GM18870 (cell line): ENCODE results near the gene SLC39A3.
A peak's percentile ranks its signal among the peaks of the same experiment; 100 is the strongest.

Experiments
- ATAC-seq: cut with Tn5 transposase; IDR thresholded peaks from one replicate; pipeline ENCODE4 v1.9.1; 2021; ENCODE audit warnings: moderate library complexity; ENCODE audit not compliant: unreplicated experiment

The SLC39A3 gene, protein sequence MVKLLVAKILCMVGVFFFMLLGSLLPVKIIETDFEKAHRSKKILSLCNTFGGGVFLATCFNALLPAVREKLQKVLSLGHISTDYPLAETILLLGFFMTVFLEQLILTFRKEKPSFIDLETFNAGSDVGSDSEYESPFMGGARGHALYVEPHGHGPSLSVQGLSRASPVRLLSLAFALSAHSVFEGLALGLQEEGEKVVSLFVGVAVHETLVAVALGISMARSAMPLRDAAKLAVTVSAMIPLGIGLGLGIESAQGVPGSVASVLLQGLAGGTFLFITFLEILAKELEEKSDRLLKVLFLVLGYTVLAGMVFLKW

DNA sequence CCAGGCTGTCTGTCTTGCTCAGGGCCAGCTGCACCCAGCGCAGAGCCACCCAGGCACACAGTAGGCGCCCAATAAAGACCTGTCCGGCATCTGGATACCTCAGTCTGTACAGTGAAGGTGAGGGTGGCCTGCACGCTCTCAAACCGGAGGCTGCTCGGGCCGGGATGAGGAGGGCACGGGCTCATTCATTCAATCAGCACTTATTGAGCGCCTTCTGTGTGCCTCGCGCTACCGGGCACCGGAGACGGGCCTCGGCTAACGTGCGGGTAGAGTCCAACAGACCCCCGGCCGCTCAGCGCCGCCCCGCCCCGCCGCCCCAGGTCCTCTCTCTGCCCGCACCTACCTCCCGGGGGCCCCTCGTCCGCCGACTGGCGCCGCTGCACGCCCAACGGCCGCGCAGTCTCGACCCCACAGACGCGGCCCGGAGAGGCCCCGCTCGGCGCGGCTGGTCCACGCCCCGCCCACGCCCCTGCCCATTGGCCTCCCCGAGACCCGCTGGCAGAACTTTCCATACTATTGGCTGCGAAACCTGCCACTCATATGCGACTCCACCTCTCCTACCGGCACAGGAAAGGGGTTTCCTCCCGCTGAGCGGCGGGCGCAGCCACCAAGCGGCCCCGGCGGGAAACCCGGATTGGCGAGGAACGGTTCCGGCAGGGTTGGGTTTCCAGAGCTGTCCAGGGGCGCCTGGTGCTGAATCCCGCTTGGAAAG is at the start of gene SLC39A3:
Gene SLC39A3, minus strand, starts transcription at position 416 of the 712 bp plus-strand sequence. CDS start 2,760 bp downstream, outside the sequence.
- peak; percentile 89 for ATAC-seq

DNA sequence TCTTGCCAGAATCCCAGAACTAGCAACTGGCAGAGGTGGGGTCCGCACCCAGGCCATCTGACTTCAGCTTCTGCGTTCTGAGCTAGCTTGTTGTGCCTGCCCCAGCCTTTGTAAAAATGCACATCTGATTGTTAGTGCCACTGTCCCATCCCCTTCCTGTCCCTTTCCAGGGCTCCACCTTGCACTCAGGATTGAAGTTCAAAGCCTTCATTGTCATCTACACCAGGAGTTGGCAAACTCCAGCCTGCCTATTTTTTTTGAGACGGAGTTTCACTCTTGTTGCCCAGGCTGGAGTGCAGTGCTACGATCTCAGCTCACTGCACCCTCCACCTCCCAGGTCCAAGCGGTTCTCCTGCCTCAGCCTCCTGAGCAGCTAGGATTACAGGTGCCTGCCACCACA is 48.4 kb upstream of the SLC39A3 start:
- no peak for ATAC-seq

DNA sequence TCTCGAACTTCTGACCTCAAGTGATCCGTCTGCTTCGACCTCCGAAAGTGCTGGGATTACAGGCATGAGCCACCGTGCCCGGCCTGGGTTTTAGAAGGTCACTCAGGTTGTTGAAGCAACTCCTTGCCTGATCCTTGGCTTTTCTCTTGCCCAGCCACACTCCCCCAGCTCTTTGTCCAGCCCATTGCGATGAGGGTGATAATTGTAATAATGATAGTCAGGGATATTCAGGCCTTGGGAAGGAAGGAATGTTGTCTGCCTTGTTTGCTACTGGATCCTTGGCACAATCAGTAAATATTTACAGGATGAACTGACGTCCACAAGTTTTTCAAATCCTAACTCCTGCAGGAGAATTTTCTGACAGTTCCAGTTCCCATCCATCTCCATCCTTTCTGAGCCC is 47.3 kb upstream of the SLC39A3 start:
- ATAC-seq, result no peak

DNA sequence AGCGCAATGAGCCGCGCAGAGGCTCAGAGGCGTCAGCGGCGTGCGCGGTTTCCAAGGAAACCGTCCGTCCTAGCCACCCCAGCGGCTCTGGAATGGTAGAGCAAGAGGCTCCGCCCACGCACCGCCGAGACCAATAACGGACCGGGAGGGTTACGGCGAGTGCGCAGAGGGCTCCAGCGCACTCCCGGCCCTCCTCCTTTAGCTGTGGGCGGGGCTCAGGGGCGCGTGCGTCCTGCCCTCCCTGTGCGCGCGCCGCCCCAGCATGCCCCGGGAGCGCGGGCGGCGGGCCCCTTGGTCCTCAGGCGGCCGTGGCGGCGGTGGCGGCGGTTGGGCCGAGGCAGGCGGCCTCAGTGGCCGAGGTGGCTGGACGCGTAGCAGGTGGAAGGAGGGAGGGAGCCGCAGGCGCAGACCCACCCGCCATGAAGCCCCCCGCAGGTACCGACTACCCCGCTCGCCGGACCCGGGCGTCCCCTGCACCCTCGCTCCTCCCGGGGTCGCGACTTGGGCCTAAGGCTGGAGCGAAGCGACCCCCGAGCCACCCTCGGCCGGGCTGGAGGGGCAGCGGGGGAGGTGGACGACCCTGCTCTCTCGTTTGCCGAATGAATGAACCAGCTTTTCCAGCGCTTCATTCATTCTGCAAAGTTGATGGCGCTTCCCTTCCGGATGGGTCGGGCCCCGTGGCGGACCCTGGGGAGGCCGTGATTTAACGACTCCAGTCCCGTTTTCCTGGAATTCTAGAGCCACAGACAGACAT is 45.6 kb upstream of the SLC39A3 start, which contains the start of gene THOP1:
Gene THOP1, plus strand, starts transcription at position 260 of the 754 bp plus-strand sequence. Its CDS starts 160 bp downstream, at position 420.
- peak; percentile 43 for ATAC-seq

DNA sequence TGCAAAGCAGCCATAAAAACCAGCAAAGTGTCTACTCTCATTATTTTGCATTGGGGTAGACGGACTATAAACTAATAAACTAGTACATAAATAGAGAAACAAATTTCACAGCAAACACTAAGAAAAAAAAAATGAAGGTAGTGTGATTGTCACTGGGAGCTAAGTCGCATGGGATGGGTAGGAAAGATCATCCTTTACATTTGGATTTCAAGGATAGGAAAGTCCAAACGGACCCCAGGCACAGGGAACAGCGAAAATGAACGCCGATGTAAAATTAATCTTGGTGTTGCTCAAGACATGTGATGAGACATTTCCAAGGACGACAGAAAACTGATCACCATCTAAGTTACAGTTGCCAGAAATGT is 43.9 kb upstream of the SLC39A3 start:
- no peak for ATAC-seq

DNA sequence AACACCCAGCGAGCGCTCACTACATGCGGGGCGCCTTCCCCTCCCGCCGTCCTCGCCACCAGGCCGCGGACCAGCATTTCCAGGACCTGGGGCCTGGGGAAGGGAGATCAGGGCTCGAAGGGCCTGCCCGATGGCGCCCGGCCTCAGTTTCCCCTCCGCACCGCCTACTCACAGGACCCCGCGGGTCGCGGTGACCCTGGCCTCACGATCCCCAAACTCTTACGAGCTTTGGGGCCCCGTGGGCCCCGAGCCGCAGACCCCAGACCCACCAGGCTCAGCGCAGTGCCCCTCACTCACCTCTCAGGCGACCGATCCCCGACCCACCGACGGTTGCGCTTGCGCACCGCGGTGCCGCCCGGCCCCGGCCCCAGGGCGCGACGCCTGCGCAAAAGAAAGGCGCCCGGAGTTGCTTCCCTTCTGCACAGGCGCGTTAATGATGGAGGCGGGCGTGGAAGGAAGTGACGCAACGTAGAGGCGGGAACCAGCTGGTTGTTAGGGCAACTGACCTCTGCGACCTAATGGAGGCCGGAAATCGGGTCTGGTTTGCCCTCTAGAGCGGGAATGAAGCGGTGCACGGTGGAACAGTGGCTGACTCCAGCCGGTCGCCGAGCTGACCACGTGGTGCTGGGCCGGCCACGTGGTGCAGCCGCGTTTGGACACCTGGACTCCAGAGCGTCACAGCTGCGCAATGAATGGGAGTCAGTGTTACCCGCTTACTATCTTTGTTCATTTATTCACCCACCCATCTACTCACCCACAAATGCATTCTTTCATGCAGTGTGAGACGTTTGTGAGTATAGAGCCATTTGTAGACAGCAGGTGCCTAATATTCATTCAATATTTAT is 43.3 kb upstream of the SLC39A3 start, which contains the start of gene SGTA:
Gene SGTA, minus strand, starts transcription at position 338 of the 845 bp plus-strand sequence. CDS start 14,205 bp downstream, outside the sequence.
- ATAC-seq, result peak; percentile 62

DNA sequence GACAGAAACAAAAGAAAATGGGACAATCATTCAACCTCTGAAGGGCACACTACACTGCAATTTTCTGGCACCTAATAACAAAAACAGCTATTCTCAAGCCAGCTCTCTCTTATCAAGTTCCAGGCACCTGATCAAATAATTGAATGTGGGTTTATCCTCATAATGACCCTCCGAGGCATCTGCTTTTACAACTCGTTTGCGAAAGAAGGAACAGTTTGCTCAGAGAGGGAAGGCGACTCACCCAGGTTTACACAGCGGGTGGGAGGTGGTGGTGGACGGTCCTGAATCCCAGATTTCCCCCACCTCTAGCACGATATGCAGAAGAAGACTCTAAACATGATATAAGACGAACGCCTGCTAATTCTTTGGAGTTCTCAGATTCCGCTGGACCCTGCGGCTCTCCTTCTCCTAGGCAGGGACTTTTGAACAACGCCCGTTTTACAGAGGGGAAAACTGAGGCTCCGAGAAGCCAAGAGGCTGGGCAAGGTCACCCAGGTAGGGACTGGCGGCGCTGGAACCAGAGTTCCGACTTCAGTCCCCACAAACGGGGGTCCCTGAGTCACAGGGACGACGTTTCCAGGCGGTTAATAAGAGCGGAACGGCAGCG is 42.6 kb upstream of the SLC39A3 start:
- ATAC-seq, result no peak

DNA sequence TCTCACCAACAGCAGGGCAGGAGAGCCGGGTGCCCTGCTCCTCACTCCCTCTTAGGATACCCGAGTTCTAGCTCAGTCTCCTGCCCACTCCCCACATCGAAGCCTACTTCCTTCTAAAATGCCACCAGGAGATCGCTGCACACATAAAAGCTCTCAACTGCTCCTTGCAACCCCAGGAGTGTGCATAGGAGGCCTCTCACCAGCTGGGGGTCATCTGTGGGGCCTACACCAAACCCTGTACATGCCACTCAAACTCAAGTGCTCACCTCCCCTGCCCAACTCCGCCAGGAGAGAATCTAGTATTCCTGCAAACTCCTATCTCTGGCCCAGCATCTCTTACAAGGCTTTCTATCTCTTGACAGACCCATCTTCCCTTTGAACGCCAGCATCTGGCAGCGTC is 40.5 kb upstream of the SLC39A3 start:
- ATAC-seq, result no peak

DNA sequence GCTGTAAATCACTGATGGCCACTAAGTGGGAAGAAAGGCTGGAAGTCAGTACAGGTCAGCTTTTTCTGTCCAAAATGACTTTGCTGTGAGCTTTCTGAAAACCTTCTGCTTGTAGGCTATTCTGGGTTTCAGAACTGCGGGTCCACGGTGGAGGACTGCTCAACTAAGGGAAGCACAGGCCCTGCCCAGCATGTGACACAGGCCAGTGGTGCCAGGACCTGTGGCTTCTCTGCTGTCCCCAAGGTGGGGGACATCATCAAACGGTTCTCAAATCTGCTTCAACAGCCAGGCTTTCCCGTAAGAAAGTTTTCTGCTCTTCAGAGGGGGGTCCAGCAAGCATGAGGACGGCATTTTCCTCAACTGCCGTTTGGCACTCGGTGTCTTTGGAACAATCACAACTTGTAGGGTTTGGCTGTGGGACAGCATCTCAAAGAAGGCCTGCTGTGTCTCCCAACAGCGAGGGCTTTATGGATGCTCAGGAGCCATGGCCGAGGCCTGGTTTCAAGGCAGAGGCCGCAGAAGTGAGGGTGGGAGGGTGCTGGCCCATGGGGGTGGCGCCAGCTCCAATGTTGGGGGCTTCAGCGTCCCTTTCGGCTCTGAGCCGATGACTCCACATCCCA is 39.4 kb upstream of the SLC39A3 start:
- no peak for ATAC-seq

DNA sequence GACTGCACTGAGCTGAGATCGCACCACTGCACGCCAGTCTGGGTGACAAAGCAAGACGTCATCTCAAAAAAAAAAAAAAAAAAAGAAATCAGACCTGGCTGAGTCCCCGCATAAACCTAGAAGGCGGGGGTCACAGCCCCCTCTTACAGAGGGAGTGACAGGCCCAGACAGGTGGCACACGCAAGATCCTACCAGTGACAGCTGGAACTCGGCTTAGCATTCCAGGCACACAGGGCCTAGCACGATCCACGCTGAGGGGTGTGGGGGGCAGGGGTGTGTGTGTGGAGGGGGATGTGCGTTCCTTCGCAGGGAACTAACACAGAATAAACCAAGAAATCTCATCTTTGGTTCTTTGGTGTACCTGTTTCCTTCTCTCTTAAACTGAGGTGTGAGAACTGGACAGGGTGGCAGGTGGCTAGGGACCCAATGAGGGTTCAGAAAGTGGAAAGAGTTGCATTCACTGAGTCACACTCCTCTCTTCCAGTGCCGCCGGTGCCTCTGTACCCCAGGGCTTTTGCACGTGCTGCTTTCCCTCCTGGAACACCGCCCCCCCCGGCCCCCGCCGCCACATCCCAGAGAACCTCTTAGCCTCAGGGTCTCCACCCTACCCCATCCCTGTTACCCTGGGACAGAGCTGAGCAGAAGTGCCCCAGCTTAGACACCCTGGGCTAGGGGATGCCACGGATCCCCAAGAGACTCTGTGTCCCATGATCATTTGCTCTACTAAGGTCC is 38.3 kb upstream of the SLC39A3 start:
- ATAC-seq, result no peak

DNA sequence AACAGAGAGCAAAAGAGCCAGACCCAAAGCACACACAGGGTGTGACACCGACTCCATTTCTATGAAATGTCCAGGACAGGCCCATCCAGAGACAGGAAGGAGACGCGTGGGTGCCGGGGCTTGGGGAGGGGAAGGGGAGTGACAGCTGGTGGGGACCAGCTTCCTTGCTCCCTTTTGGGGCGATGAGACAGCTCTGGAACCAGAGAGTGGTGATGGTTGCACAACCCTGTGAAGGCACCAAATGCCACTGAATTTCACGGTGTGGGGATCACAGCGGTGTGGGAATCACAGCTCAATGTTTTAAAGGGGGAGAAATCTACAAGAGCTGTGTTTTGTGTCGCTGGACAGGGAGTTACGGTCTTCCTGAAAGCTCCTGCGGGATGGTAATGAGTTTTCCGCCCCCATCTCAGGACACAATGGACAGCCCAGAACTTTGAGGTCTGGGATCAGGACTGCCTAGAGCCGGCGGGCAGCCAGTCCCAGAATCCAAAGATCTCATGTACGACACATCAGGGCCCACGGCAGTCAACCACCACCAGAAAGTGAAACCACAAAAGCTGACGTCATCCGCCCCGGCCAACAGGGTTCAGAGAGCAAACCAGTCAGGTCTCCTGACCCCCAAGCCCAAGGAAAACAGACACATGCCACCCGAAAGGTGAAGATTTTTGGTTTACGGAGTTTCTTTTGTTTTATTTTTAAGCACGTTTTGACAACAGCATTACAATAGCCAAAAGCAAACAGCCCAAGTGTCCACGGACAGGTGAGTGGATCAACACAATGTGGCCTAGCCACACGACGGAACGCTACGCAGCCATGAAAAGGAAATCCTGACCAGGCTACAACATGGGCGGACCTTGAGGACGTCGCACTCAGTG is 36.0 kb upstream of the SLC39A3 start:
- no peak for ATAC-seq

DNA sequence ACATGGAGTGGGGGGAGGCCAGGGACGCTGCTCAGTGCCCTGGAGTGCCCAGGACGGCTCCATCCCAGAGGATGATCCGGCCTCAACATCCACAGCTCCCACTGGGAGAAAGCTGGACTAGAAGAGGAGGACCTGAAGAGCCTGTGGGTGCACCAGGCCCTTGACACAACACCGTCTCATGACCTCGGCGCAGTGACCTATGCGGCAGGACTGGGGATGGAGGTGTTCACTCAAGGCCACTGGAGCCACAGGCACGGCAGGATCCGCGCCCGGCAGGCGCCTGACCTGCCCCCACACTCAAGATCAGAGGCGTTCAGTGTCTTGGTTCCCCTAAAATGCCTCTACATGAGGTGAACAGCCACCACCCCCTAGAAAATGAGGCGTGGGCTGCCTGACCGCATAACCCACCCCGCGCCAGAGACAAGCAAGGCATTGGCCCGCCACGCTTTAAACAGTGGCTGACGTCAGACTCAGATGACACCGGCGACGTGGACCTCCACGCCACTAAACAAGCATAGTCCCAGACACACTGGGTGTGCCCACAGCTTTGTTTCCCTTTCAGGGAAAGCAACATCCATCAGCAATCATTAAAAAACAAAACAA is 35.2 kb upstream of the SLC39A3 start:
- ATAC-seq, result no peak

DNA sequence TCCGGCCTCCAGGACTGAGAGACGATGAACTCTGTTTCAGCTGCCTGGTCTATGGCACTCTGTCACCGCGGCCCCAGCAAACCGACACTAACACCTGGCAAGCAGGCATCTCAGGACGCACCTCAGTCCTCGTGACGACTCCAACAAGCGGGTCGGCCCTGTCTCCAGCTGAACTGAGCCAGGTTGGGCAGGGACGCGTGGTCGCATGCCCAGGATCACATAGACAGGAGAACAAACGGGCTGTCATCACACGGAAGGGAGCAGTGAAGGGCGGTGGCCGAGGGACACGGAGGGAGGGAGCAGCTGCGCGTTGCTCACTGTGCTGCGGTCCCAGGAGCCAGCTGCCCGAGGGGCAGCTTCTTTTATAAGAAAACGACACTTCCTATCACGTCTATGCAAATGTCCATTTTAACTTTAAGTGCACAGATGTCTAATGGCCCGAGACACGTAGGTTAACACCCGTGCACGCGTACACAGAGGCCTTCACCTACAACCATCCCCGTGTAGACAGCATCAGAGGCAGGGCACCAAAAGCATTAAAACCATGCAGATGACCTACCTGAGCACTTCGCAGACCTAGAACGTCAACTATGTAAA is 34.4 kb upstream of the SLC39A3 start:
- ATAC-seq, result no peak

DNA sequence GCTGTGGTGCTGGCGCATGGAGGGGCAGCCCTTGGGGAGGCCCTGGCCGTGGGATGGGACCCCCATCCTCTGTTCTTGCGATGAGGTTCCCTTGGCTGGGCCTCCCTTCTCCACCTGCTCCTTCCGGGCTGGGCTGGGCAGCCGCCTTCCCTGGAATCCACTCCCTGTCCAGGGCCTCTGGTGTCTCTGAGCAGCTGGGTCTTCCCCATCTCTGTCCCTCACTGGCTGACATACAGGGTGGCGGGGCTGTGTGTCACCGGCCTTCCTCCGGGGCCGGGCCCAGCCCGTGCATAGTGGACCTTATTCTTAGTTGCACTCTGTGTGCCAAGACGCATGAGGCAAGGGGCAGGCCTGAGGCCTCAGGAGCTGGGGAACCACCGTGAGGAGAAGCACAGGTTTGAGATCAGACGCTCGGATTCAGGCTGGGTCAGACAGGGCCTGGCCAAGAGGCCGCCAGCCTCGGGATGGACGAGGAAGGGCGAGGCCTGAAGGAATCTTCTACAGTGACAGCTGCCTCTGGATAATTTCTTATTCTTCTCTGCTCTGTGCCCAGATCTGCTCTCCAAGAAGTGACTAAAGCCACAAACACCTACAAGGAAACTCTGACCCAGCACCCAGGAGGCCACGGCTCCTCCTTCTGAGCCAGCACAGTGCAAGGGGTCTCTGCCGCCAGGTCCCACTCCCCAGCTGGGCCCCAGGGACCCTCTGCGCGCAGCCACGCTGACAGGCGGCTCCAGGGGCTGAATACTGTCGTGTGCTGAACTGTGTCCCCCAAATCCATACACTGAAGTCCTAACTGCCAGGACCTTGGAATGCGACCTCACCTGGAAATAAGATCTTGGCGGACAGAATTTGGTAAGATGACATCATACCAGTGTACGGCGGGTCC is 32.2 kb upstream of the SLC39A3 start:
- no peak for ATAC-seq

DNA sequence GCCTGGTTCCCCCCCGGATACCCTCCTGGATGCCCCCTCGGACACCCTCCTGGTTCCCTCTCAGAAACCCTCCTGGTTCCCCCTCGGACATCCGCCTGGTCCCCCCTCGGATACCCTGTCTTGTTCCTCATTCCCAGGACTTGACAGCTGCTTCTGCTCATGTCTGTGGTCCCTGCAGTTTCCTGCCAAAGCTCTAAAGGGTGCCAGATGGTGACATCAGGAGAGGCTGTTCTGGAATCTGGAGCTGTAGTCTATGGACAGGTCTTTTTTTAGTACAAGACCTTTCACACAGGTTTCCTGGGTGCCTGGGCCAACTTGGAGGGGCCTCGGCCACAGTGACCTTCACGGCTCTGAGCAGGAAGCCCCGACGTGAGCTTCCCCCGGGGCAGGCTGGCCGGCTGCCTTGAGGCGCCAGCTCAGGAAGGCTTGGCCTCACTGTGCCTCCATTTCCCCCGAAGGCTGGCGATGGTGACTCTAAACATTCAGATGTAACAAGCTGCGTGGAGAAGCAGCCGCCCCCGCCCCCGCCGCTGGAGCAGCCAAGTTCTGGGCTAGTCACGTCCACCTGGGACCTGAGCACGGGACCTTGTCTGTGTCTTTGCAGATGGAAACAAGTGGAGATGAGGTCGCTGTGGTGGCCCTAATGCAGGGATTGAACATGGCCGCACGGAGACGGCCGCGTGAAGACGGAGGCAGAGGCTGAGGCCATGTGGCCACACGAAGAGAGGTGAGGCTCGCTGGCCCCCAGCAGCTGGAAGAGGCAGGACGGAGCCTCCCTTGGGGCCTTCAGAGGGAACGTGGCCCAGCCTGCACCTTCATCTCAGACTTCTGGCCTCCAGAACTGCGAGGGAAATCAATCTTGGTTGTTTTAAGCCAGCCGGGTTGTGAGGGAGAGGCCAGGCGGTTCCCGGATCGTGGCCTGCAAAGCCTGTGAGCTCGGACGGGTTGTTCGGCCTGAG is 30.5 kb upstream of the SLC39A3 start:
- ATAC-seq, result no peak
